H1 (cell line): ENCODE measurements around the gene SPINT2. TPM values are rescaled to one million over a fixed set of nuclear protein-coding genes. Genes with fewer than 3 reads are reported as not detected.

ENCODE experiments used
- ASH2L ChIP-seq: fragments of 200-600, 300-600 bp; sonication (generic); IDR thresholded peaks from one replicate; pipeline ENCODE4 v1.7.1; 2017; ENCODE audit warnings: low read length
- BACH1 ChIP-seq: IDR thresholded peaks from 2 replicates; pipeline ENCODE4 v1.6.1; 2012; ENCODE audit warnings: low read length, improper control_type of control experiment
- BCL11A ChIP-seq, 2 experiments: IDR thresholded peaks; one replicate each; pipeline ENCODE4 v1.6.1; 2011; ENCODE audit warnings: low read depth in 2 of 2, low read length in 2 of 2, mild to moderate bottlenecking in 2 of 2
- BRCA1 ChIP-seq: IDR thresholded peaks from 2 replicates; pipeline ENCODE4 v1.6.1; 2012; ENCODE audit warnings: low read depth, low read length, improper control_type of control experiment
- CHD2 ChIP-seq: IDR thresholded peaks from 2 replicates; pipeline ENCODE4 v1.6.1; 2012; ENCODE audit warnings: low read length, improper control_type of control experiment
- CREB1 ChIP-seq: IDR thresholded peaks from 2 replicates; pipeline ENCODE4 v1.6.1; 2012; ENCODE audit warnings: inconsistent platforms
- EGR1 ChIP-seq: IDR thresholded peaks from 2 replicates; pipeline ENCODE4 v1.6.1; 2011; ENCODE audit warnings: low read depth, low read length, borderline replicate concordance
- HDAC6 ChIP-seq: IDR thresholded peaks from one replicate; pipeline ENCODE4 v1.7.1; 2012; ENCODE audit warnings: low read depth, mild to moderate bottlenecking, inconsistent platforms, low read length, moderate library complexity
- KDM4A ChIP-seq: IDR thresholded peaks from one replicate; pipeline ENCODE4 v1.7.1; 2012; ENCODE audit warnings: low read depth, mild to moderate bottlenecking, moderate library complexity, low read length, inconsistent platforms; ENCODE audit not compliant: severe bottlenecking
- NANOG ChIP-seq: IDR thresholded peaks from 2 replicates; pipeline ENCODE4 v1.6.1; 2011; ENCODE audit warnings: low read length, low read depth, mild to moderate bottlenecking, inconsistent platforms; ENCODE audit not compliant: insufficient read depth, poor library complexity, severe bottlenecking
- PHF8 ChIP-seq: fragments of 200-600 bp; sonication (generic); conservative IDR thresholded peaks from 2 replicates; pipeline ENCODE4 v1.7.1; 2012; ENCODE audit warnings: low read depth, mild to moderate bottlenecking, inconsistent platforms, low read length, moderate library complexity
- POLR2A ChIP-seq, 2 experiments: IDR thresholded peaks; 1 replicate in 1 of 2; 2 replicates in 1 of 2; pipeline ENCODE4 v1.6.1; 2011; ENCODE audit warnings: low read depth in 2 of 2, low read length in 2 of 2, mild to moderate bottlenecking in 2 of 2; ENCODE audit errors: control extremely low read depth in 1 of 2
- POLR2AphosphoS5 ChIP-seq: IDR thresholded peaks from 2 replicates; pipeline ENCODE4 v1.6.1; 2011; ENCODE audit warnings: low read depth, low read length
- RBBP5 ChIP-seq: IDR thresholded peaks from 2 replicates; pipeline ENCODE4 v1.7.1; 2012; ENCODE audit warnings: low read depth, mild to moderate bottlenecking, inconsistent platforms, low read length, moderate library complexity, borderline replicate concordance
- RXRA ChIP-seq: IDR thresholded peaks from 2 replicates; pipeline ENCODE4 v1.6.1; 2011; ENCODE audit warnings: low read depth, mild to moderate bottlenecking, low read length, moderate library complexity; ENCODE audit not compliant: insufficient read depth
- SIN3A ChIP-seq, 2 experiments: IDR thresholded peaks in 1 of 2; conservative IDR thresholded peaks in 1 of 2; 2 replicates each; pipeline ENCODE4 v1.6.1; 2011 to 2012; ENCODE audit warnings: low read length in 2 of 2, improper control_type of control experiment in 1 of 2, low read depth in 1 of 2, mild to moderate bottlenecking in 1 of 2
- YY1 ChIP-seq: IDR thresholded peaks from 2 replicates; pipeline ENCODE4 v1.6.1; 2011; ENCODE audit warnings: low read depth, mild to moderate bottlenecking, low read length
- polyA plus RNA-seq, 7 experiments: library from polyadenylated mRNA; depleted of rRNA in 3 of 7; stranded (reverse) in 5 of 7; unstranded in 2 of 7; fragments of >200 nt in 5 of 7; fragments of 200-250 nt in 2 of 7; gene quantifications; 1 replicate in 5 of 7; 2 replicates in 1 of 7; 4 replicates in 1 of 7; pipeline versions ENCODE4 v1.2.1 to v1.2.3, GENCODE V29; 2011 to 2013; ENCODE audit warnings: missing spikeins in 2 of 7, mixed read lengths in 2 of 7
- total RNA-seq: library from RNA; stranded (reverse); fragmentation: NEBNext Ultra II Directional; extraction: Animal tissue kit (Norgen Biotek cat#: 25700); gene quantifications from 2 replicates; pipeline ENCODE4 v1.2.1, GENCODE V29; 2021
- TF ChIP-seq, protein P1 (sequence below), 3 experiments: IDR thresholded peaks; 1 replicate in 2 of 3; 2 replicates in 1 of 3; pipeline versions ENCODE4 v1.5.1 to v1.6.1; 2011; ENCODE audit warnings: low read length in 3 of 3, mild to moderate bottlenecking in 3 of 3, inconsistent platforms in 2 of 3, low read depth in 1 of 3, moderate library complexity in 1 of 3; ENCODE audit not compliant: insufficient read depth in 1 of 3; ENCODE audit errors: control extremely low read depth in 1 of 3
- TF ChIP-seq, protein P2 (sequence below): IDR thresholded peaks from 2 replicates; pipeline ENCODE4 v1.6.1; 2012; ENCODE audit warnings: inconsistent platforms
- TF ChIP-seq, protein P3 (sequence below): IDR thresholded peaks from 2 replicates; pipeline ENCODE4 v1.6.1; 2011; ENCODE audit warnings: low read length, improper control_type of control experiment

Gene SPINT2
- total and polyA plus RNA-seq, 2 of the 8 experiments (the other 6 are each of a cell fraction or from before 2014, with no cell fraction given), result 294 to 296 TPM

DNA sequence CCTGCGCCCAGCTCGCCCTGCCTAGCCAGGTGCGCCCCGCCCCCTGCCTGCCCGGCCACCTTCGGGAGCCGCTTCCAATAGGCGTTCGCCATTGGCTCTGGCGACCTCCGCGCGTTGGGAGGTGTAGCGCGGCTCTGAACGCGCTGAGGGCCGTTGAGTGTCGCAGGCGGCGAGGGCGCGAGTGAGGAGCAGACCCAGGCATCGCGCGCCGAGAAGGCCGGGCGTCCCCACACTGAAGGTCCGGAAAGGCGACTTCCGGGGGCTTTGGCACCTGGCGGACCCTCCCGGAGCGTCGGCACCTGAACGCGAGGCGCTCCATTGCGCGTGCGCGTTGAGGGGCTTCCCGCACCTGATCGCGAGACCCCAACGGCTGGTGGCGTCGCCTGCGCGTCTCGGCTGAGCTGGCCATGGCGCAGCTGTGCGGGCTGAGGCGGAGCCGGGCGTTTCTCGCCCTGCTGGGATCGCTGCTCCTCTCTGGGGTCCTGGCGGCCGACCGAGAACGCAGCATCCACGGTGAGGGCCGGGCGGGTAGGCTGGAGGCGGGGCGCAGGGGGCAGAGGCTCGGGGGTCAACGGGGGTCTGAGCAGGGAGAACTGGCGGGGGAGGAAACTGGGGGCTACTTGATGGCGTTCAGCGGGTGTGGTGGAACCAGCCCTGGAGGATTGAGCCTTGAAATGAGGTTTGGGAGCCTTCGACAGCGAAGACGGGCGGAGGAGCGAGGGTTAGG, at the start of gene SPINT2 (continued):
- TF ChIP-seq, protein P1, sequence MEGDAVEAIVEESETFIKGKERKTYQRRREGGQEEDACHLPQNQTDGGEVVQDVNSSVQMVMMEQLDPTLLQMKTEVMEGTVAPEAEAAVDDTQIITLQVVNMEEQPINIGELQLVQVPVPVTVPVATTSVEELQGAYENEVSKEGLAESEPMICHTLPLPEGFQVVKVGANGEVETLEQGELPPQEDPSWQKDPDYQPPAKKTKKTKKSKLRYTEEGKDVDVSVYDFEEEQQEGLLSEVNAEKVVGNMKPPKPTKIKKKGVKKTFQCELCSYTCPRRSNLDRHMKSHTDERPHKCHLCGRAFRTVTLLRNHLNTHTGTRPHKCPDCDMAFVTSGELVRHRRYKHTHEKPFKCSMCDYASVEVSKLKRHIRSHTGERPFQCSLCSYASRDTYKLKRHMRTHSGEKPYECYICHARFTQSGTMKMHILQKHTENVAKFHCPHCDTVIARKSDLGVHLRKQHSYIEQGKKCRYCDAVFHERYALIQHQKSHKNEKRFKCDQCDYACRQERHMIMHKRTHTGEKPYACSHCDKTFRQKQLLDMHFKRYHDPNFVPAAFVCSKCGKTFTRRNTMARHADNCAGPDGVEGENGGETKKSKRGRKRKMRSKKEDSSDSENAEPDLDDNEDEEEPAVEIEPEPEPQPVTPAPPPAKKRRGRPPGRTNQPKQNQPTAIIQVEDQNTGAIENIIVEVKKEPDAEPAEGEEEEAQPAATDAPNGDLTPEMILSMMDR (IDR thresholded peaks at IDR 0.05; ENCODE audit: control extremely low read depth in 1 of 3, insufficient read depth in 1 of 3, low read depth in 1 of 3, low read length in 3 of 3), result no peak
- TF ChIP-seq RXRA (no peak), CREB1 (peak; percentile 38; the same call in 1 of the 2 replicates), HDAC6 (no peak), RBBP5 (peak; percentile 40; the same call in 1 of the 2 replicates), YY1 (peak; percentile 57; the same call in 1 of the 2 replicates), KDM4A (peak; percentile 85), EGR1 (0 out of 2 replicates have a peak, but pooled peaks have one; percentile 20), POLR2A (IDR thresholded peaks at IDR 0.05; ENCODE audit: control extremely low read depth in 1 of 2, low read depth in 2 of 2, low read length in 2 of 2) (peak; percentile 90 to 94), BACH1 (0 out of 2 replicates have a peak, but pooled peaks have one; percentile 11), POLR2AphosphoS5 (peak; percentile 93), CHD2 (peak; percentile 96), NANOG (no peak), BRCA1 (peak; percentile 84), PHF8 (peak; percentile 98), ASH2L (peak; percentile 84), SIN3A (conservative IDR thresholded peaks at IDR 0.05 in 1 of 2, IDR thresholded peaks at IDR 0.05 in 1 of 2; ENCODE audit: low read depth in 1 of 2, low read length in 2 of 2) (peak; percentile 27 to 46; a peak in 3 of 4 replicates), BCL11A (IDR thresholded peaks at IDR 0.05; ENCODE audit: low read depth in 2 of 2, low read length in 2 of 2) (no peak)
- TF ChIP-seq, protein P2, sequence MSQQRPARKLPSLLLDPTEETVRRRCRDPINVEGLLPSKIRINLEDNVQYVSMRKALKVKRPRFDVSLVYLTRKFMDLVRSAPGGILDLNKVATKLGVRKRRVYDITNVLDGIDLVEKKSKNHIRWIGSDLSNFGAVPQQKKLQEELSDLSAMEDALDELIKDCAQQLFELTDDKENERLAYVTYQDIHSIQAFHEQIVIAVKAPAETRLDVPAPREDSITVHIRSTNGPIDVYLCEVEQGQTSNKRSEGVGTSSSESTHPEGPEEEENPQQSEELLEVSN, result no peak; the same call in 1 of the 2 replicates
- TF ChIP-seq, protein P3, sequence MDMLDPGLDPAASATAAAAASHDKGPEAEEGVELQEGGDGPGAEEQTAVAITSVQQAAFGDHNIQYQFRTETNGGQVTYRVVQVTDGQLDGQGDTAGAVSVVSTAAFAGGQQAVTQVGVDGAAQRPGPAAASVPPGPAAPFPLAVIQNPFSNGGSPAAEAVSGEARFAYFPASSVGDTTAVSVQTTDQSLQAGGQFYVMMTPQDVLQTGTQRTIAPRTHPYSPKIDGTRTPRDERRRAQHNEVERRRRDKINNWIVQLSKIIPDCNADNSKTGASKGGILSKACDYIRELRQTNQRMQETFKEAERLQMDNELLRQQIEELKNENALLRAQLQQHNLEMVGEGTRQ, result no peak
